Testis (tissue), 3 donors: ENCODE results near the gene KATNAL1. TPM values are rescaled to one million over a fixed set of nuclear protein-coding genes. Genes with fewer than 3 reads are reported as not detected.

Experiments used
- DNase-seq: peaks from one replicate; pipeline ENCODE4 v3.0.0-alpha.2; 2019
- H3K27ac ChIP-seq, 2 donors: fragments of 200-600 bp; sonication (generic); one replicate each; pipeline ENCODE4 v1.5.1; 2019
- H3K27me3 ChIP-seq: fragments of 200-600 bp; sonication (generic); one replicate; pipeline ENCODE4 v1.5.1; 2019
- H3K36me3 ChIP-seq: fragments of 200-600 bp; sonication (generic); one replicate; pipeline ENCODE4 v1.5.1; 2017; ENCODE audit warnings: low read depth; ENCODE audit errors: missing control alignments
- H3K4me1 ChIP-seq: fragments of 200-600 bp; sonication (generic); one replicate; pipeline ENCODE4 v1.5.1; 2019
- H3K4me3 ChIP-seq, 2 donors: fragments of 200-600 bp; sonication (generic); one replicate each; pipeline ENCODE4 v1.5.1; 2017 to 2019
- H3K9me3 ChIP-seq: fragments of 200-600 bp; sonication (generic); one replicate; pipeline ENCODE4 v1.5.1; 2017
- POLR2A ChIP-seq: fragments of 450-650 bp; IDR thresholded peaks from one replicate; pipeline ENCODE4 v1.6.1; 2017; ENCODE audit warnings: antibody characterized with exemption, mild to moderate bottlenecking, moderate library complexity
- WGBS, 2 donors: methylation state at CpG; one replicate each; pipeline ENCODE4 v1.1.5; 2018; 5-methylcytosine and 5-hydroxymethylcytosine counted together
- intact Hi-C: fragments of 100-400 bp; cut with DNase I; formaldehyde crosslinking; loops from one replicate; pipeline ENCODE4 v1.15.1; 2023; ENCODE audit warnings: low total_unique reads
- polyA plus RNA-seq: library from polyadenylated mRNA; stranded (reverse); fragments of 350-450 nt; fragmentation: Illumina TruSeq; extraction: RNeasy Lipid Tissue Mini Kit (QIAGEN cat#74804); gene quantifications from one replicate; pipeline ENCODE4 v1.2.3, GENCODE V29; 2014; ENCODE audit warnings: low read depth, low replicate concordance; ENCODE audit not compliant: insufficient read depth
- total RNA-seq, 2 donors: library from RNA; depleted of rRNA; stranded (reverse); fragments of >200 nt; gene quantifications; one replicate each; pipeline ENCODE4 v1.2.3, GENCODE V29; 2016
- TF ChIP-seq, protein P1 (sequence below), 3 experiments: fragments of 450-650 bp in 2 of 3; fragments of 200-600 bp in 1 of 3; sonication (generic) in 1 of 3; IDR thresholded peaks; one replicate each; pipeline ENCODE4 v1.5.1; 2016 to 2019; ENCODE audit warnings: antibody characterized with exemption in 3 of 3, mild to moderate bottlenecking in 2 of 3, moderate library complexity in 1 of 3

Gene KATNAL1
- total and polyA plus RNA-seq, 3 donors from 2014 or later: 19.0 to 40.5 (median 20.1) TPM

GRCh38 chr13:30157616-30157993, 149.7 kb downstream of the KATNAL1 start:
- Histone ChIP-seq H3K4me3 (no peak overlapping the region), H3K27ac (no peak overlapping the region), H3K27me3 (no peaks in the 10 kb centered on the region), H3K36me3 (no peaks in the 10 kb centered on the region), H3K9me3 (no peaks in the 10 kb centered on the region), H3K4me1 (no peaks in the 10 kb centered on the region)
- DNase-seq: no peak
- intact Hi-C loops: no loop called here
- no peak for TF ChIP-seq POLR2A
- TF ChIP-seq, protein P1, sequence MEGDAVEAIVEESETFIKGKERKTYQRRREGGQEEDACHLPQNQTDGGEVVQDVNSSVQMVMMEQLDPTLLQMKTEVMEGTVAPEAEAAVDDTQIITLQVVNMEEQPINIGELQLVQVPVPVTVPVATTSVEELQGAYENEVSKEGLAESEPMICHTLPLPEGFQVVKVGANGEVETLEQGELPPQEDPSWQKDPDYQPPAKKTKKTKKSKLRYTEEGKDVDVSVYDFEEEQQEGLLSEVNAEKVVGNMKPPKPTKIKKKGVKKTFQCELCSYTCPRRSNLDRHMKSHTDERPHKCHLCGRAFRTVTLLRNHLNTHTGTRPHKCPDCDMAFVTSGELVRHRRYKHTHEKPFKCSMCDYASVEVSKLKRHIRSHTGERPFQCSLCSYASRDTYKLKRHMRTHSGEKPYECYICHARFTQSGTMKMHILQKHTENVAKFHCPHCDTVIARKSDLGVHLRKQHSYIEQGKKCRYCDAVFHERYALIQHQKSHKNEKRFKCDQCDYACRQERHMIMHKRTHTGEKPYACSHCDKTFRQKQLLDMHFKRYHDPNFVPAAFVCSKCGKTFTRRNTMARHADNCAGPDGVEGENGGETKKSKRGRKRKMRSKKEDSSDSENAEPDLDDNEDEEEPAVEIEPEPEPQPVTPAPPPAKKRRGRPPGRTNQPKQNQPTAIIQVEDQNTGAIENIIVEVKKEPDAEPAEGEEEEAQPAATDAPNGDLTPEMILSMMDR (IDR thresholded peaks at IDR 0.05): no peak
- WGBS, 2 donors: 90 to 91% methylated on average over 7 of the region's 7 CpGs

GRCh38 chr13:30156826-30157615, 150.3 kb downstream of the KATNAL1 start:
- intact Hi-C loops: no loop called here
- H3K4me1 ChIP-seq: no peaks in the 10 kb centered on the region
- H3K36me3 ChIP-seq: no peaks in the 10 kb centered on the region
- no peak for DNase-seq
- H3K27me3 ChIP-seq: no peaks in the 10 kb centered on the region
- TF ChIP-seq, protein P1 (IDR thresholded peaks at IDR 0.05): no peak
- no peak for TF ChIP-seq POLR2A
- H3K9me3 ChIP-seq: no peaks in the 10 kb centered on the region
- 91 to 95% methylated on average over 10 to 17 of the region's 17 CpGs for WGBS, 2 donors
- no peak overlapping the region for H3K4me3 ChIP-seq
- H3K27ac ChIP-seq: no peak overlapping the region

DNA sequence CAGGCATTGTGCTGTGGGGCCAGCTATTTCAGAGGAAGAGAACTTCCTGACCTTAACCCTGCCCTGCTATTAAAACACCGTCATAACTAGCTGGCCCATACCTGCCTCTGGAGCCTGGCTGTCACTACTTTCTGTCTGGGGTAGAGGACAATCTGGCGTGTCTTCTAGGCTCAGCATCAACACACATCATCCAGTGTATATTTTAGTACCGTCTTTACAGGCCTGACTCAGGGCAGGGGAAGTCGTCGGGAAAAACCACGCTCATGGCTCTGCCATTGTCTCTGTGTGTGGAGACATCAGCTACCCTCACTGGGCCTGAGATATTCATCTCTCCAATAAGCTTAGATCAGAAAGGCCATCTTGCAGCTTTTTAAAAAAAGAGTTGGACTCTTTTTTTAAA, 151.1 kb downstream of the KATNAL1 start:
- no peak for TF ChIP-seq POLR2A
- TF ChIP-seq, protein P1 (IDR thresholded peaks at IDR 0.05): no peak
- H3K9me3 ChIP-seq: no peaks in the 10 kb centered on the region
- H3K4me3 ChIP-seq: no peak overlapping the region
- H3K36me3 ChIP-seq: no peaks in the 10 kb centered on the region
- H3K4me1 ChIP-seq: no peaks in the 10 kb centered on the region
- 83 to 89% methylated on average over 6 of the region's 6 CpGs for WGBS, 2 donors
- H3K27me3 ChIP-seq: no peaks in the 10 kb centered on the region
- intact Hi-C loops: no loop called here
- DNase-seq: no peak
- H3K27ac ChIP-seq: no peak overlapping the region

DNA sequence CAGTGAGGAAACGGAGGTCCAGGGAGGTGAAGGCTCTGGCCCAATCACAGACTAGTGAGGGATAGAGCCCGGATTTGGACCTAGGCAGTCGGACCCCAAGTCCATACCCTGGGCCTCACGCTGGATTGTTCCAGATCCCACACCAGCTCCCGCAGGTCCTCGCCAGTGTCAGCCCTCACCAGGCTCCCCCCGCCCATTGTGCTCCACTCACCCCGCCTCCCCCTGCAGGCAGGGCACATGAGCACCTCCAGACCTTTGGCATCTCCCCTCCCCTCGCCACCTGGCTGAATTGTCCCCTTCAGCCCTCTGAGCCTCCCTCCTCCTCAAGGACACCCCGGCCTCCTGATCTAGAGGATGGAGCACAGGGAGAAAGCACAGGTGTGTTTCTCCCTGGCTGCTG, 152.4 kb downstream of the KATNAL1 start:
- Histone ChIP-seq H3K36me3 (no peaks in the 10 kb centered on the region), H3K27ac (no peak overlapping the region), H3K4me3 (peak overlapping the region in 1 of 2 donors; percentile 4), H3K27me3 (no peaks in the 10 kb centered on the region), H3K4me1 (no peaks in the 10 kb centered on the region), H3K9me3 (no peaks in the 10 kb centered on the region)
- TF ChIP-seq, protein P1 (IDR thresholded peaks at IDR 0.05): no peak
- TF ChIP-seq POLR2A: no peak
- no peak for DNase-seq
- WGBS, 2 donors: 72 to 73% methylated on average over 8 to 10 of the region's 10 CpGs
- intact Hi-C loops: no loop called here

- intact Hi-C loops: no loop called here
- H3K4me3 ChIP-seq: peak overlapping the region; percentile 4 to 39
- DNase-seq: no peak
- WGBS, 2 donors: 50 to 84% methylated on average over 20 of the region's 20 CpGs
- no peaks in the 10 kb centered on the region for H3K27me3 ChIP-seq
- TF ChIP-seq, protein P1 (IDR thresholded peaks at IDR 0.05): no peak
- no peaks in the 10 kb centered on the region for H3K36me3 ChIP-seq
- H3K4me1 ChIP-seq: no peaks in the 10 kb centered on the region
- no peaks in the 10 kb centered on the region for H3K9me3 ChIP-seq
- no peak overlapping the region for H3K27ac ChIP-seq
Observed at GRCh38 chr13:30154531-30154930, 152.8 kb downstream of the KATNAL1 start.
